ENCODE data around the gene MTMR1. TPM values are rescaled to one million over a fixed set of nuclear protein-coding genes. Genes with fewer than 3 reads are reported as not detected.
A peak's percentile ranks its signal among the peaks of the same experiment; 100 is the strongest.

The MTMR1 gene
- total and polyA plus RNA-seq, 9 of the 15 experiments (the other 6 are each of a cell fraction or from before 2014, with no cell fraction given), result 0.96 to 35.4 (median 22.4) TPM

DNA sequence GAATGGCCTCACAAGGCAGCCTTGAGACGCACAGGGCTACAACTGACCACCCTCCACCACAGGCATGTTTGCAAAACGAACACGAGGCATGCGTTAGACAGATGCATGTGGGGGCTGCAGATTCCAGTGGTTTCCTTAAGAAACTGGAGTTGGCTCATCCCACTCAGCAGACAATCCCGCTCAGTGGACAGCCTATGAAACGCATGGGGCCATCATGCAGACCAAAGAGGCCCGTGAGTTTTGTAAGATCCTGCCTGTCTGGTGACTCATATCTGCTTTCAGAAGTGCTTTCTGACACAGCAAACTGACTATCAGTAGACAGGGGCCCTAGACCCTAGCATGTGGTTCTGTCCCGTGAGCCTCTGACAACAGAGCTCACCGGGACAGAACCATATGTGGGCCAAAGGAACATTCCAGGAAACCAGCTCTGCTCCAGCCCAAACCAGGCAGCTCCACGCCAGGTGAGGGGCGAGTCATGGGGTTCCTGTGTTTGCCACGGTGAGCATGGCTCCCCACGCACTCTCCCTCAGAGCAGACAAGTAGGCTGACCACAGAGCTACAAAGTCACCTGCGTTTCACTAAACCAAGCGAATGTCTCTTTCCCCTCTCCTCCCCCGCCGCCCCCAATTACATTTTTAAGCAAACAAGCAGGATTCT lies 74.4 kb downstream of the MTMR1 start (continued):
- no peak for TF ChIP-seq MYC (IDR thresholded peaks at IDR 0.05; ENCODE audit: low read depth, low read length)
- no peak for TF ChIP-seq MYC (CRISPR knock-in tag; IDR thresholded peaks at IDR 0.05; ENCODE audit: borderline replicate concordance, low read depth)
- TF ChIP-seq KDM2B (CRISPR knock-in tag; IDR thresholded peaks at IDR 0.05), result no peak
- TF ChIP-seq E2F6 (IDR thresholded peaks at IDR 0.05; ENCODE audit: borderline replicate concordance in 1 of 2, extremely low read depth in 1 of 2, insufficient read depth in 1 of 2, insufficient read length in 1 of 2, low read depth in 1 of 2, low read length in 1 of 2, poor library complexity in 1 of 2, severe bottlenecking in 1 of 2), result peak in 1 of 2 experiments; percentile 14
- no peak for TF ChIP-seq HDAC8 (tag; IDR thresholded peaks at IDR 0.05)
- TF ChIP-seq ZKSCAN8 (CRISPR knock-in tag; IDR thresholded peaks at IDR 0.05), result no peak
- 0 out of 2 replicates have a peak, but pooled peaks have one; percentile 49 for TF ChIP-seq DPF2 (IDR thresholded peaks at IDR 0.05)
- TF ChIP-seq CCNT2 (IDR thresholded peaks at IDR 0.05; ENCODE audit: borderline replicate concordance, extremely low read depth, insufficient read length, low read depth, low read length), result no peak
- no peak for TF ChIP-seq ATF7 (IDR thresholded peaks at IDR 0.05)
- no peak for TF ChIP-seq HNRNPUL1 (IDR thresholded peaks at IDR 0.05; ENCODE audit: low read length)
- TF ChIP-seq CHD1 (IDR thresholded peaks at IDR 0.05; ENCODE audit: low read length), result no peak
- TF ChIP-seq ZNF316 (IDR thresholded peaks at IDR 0.05), result no peak
- TF ChIP-seq NR4A1 (CRISPR knock-in tag; IDR thresholded peaks at IDR 0.05), result no peak
- no peak for TF ChIP-seq NR4A1 (tag; IDR thresholded peaks at IDR 0.05)
- no peak for TF ChIP-seq ZNF212 (CRISPR knock-in tag; IDR thresholded peaks at IDR 0.05)
- no peak for TF ChIP-seq KDM4B (IDR thresholded peaks at IDR 0.05; ENCODE audit: borderline replicate concordance in 2 of 2, low read depth in 1 of 2)
- TF ChIP-seq EGR1 (conservative IDR thresholded peaks at IDR 0.05), result no peak
- TF ChIP-seq POLR2AphosphoS5 (IDR thresholded peaks at IDR 0.05; ENCODE audit: control insufficient read depth, insufficient read depth, low read depth, low read length), result no peak
- TF ChIP-seq DMBX1 (CRISPR knock-in tag; IDR thresholded peaks at IDR 0.05; ENCODE audit: borderline replicate concordance), result no peak
- TF ChIP-seq E2F1 (CRISPR knock-in tag; IDR thresholded peaks at IDR 0.05), result no peak
- TF ChIP-seq MAX (CRISPR knock-in tag; IDR thresholded peaks at IDR 0.05), result peak; percentile 29; the same call in 1 of the 2 replicates
- TF ChIP-seq, protein P1, sequence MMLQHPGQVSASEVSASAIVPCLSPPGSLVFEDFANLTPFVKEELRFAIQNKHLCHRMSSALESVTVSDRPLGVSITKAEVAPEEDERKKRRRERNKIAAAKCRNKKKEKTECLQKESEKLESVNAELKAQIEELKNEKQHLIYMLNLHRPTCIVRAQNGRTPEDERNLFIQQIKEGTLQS (IDR thresholded peaks at IDR 0.05), result peak; percentile 77
- TF ChIP-seq, protein P1 (CRISPR knock-in tag; conservative IDR thresholded peaks at IDR 0.05), result no peak
- TF ChIP-seq CBFA2T3 (IDR thresholded peaks at IDR 0.05), result peak; percentile 21; the same call in 1 of the 2 replicates
- TF ChIP-seq, protein P2, sequence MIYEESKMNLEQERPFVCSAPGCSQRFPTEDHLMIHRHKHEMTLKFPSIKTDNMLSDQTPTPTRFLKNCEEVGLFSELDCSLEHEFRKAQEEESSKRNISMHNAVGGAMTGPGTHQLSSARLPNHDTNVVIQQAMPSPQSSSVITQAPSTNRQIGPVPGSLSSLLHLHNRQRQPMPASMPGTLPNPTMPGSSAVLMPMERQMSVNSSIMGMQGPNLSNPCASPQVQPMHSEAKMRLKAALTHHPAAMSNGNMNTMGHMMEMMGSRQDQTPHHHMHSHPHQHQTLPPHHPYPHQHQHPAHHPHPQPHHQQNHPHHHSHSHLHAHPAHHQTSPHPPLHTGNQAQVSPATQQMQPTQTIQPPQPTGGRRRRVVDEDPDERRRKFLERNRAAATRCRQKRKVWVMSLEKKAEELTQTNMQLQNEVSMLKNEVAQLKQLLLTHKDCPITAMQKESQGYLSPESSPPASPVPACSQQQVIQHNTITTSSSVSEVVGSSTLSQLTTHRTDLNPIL (CRISPR knock-in tag; IDR thresholded peaks at IDR 0.05), result no peak
